ENCODE results near the gene APOBEC3B.

Gene APOBEC3B

GRCh38 chr22:38965614-38966379 lies 16.4 kb upstream of the APOBEC3B start:
- no peak overlapping the region for H3K27ac ChIP-seq
- TF ChIP-seq CTCF (conservative IDR thresholded peaks at IDR 0.05), result no peak

GRCh38 chr22:38966380-38966702 lies 15.8 kb upstream of the APOBEC3B start:
- no peak for TF ChIP-seq CTCF (conservative IDR thresholded peaks at IDR 0.05)
- H3K27ac ChIP-seq, result no peak overlapping the region

- no peak for TF ChIP-seq CTCF (conservative IDR thresholded peaks at IDR 0.05)
- H3K27ac ChIP-seq, result no peak overlapping the region
These were observed 15.2 kb upstream of the APOBEC3B start for GRCh38 chr22:38966942-38967341.

- no peak overlapping the region for H3K27ac ChIP-seq
- TF ChIP-seq CTCF (conservative IDR thresholded peaks at IDR 0.05), result no peak
These were observed 14.4 kb upstream of the APOBEC3B start for GRCh38 chr22:38967451-38968450.

GRCh38 chr22:38968801-38969200 lies 13.3 kb upstream of the APOBEC3B start:
- no peak for TF ChIP-seq CTCF (conservative IDR thresholded peaks at IDR 0.05)
- no peak overlapping the region for H3K27ac ChIP-seq

- H3K27ac ChIP-seq, result no peak overlapping the region
- TF ChIP-seq CTCF (conservative IDR thresholded peaks at IDR 0.05), result no peak
These were observed 11.6 kb upstream of the APOBEC3B start for GRCh38 chr22:38970551-38970950.

GRCh38 chr22:38971202-38971601 lies 10.9 kb upstream of the APOBEC3B start:
- TF ChIP-seq CTCF (conservative IDR thresholded peaks at IDR 0.05), result no peak
- no peak overlapping the region for H3K27ac ChIP-seq

All from VCaP (cell line).